Measurements from ENCODE around the gene CRY1.

CRY1 gene

DNA sequence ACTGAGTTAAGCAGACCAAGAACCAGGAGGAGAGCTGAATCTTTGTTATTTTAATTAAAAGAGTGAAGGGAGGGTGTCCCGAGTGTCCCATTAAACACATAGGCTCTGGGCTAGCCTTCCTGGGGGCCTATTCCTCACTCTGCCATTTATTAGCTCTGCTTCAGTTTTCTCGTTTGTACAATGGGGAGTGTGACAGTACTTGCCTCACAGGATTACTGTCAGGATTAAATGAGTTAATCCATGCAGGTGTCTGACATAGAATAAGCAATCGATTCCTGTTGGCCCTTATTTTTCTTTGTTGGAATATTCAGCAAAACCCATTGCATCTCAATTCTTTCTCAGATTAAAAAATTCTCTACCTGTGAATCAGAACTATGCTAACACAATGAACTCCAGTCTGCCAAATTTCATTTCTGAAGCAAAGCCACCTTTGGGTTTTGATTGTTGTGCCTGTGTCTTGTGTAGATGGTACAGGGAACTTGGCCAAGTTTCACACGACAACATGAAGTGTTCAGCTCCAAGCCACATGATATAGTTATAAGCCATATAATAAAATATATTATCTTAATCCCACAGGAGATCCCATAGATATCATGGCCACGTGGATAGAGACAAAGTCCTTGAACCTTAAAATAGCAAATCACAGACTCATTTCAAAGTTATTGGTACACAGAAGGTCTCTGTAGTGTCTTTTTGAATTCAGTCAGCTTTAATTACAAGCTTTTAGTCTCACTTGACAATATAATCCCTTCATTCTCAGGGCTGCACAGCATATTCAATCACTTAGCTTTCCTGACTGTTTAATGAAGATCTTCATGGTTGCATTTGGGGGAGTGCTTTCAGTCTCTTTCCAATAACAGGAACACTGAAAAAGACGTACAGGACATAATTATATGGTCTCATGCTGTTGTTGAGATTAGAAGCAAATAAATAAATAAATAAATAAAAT is 34.4 kb upstream of the CRY1 start:
- H3K9ac ChIP-seq (ENCODE audit: low read depth in 1 of 2, low read length in 2 of 2): no peak overlapping the region
- no peaks in the 10 kb centered on the region for H3K36me3 ChIP-seq (ENCODE audit: control insufficient read depth in 1 of 2, insufficient read depth in 2 of 2, low read length in 2 of 2)
- H3K27ac ChIP-seq (ENCODE audit: low read depth, low read length): no peak overlapping the region
- H3K27me3 ChIP-seq (ENCODE audit: control insufficient read depth in 1 of 2, insufficient read depth in 2 of 2, low read length in 2 of 2): no peaks in the 10 kb centered on the region
- no peaks in the 10 kb centered on the region for H3K9me3 ChIP-seq (ENCODE audit: control insufficient read depth in 1 of 2, low read length in 2 of 2)
- no peak overlapping the region for H3K4me3 ChIP-seq (ENCODE audit: low read depth in 1 of 2, low read length in 2 of 2)
- peaks cover 4 to 19% of the 10 kb centered on the region in 2 donors for H3K4me1 ChIP-seq (ENCODE audit: control insufficient read depth in 1 of 2, insufficient read depth in 2 of 2, low read length in 2 of 2)

DNA sequence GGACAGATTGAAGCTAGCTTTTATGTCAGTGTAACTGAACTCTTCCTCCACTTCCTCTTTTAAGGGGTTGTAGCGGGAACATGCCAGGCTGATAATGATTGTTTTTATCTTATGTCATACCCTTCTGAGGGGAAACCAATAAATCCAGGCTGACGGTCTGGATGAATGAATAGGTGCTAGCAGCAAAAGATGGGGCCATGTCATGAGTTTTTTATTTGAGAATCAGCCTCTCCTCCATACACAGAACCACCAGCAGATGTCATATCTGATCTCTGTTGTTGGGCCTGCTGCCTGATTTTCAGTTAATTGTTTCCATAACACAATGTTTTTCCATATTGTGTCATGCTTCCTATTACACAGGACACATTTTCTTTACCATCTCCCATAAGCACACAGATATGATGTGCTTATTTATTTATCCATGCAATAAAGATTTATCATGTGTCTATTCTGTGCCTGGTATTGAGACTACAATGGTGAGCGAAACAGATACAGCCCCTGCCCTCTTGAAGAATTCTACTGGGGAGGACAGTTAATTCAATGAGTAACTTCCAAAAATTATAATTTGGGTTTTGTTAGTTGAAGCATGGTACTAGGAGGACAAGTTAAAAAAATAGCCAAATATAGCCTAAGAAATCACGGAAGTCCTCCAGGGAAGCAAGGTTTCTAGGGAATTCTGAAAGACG is 33.6 kb upstream of the CRY1 start:
- Histone ChIP-seq H3K27me3 (ENCODE audit: control insufficient read depth in 1 of 2, insufficient read depth in 2 of 2, low read length in 2 of 2) (peaks cover 0 to 1% of the 10 kb centered on the region in 2 donors), H3K9ac (ENCODE audit: low read depth in 1 of 2, low read length in 2 of 2) (no peak overlapping the region), H3K36me3 (ENCODE audit: control insufficient read depth in 1 of 2, insufficient read depth in 2 of 2, low read length in 2 of 2) (no peaks in the 10 kb centered on the region), H3K9me3 (ENCODE audit: control insufficient read depth in 1 of 2, low read length in 2 of 2) (no peaks in the 10 kb centered on the region), H3K4me1 (ENCODE audit: control insufficient read depth in 1 of 2, insufficient read depth in 2 of 2, low read length in 2 of 2) (peaks cover 9 to 27% of the 10 kb centered on the region in 2 donors), H3K4me3 (ENCODE audit: low read depth in 1 of 2, low read length in 2 of 2) (no peak overlapping the region), H3K27ac (ENCODE audit: low read depth, low read length) (no peak overlapping the region)

DNA sequence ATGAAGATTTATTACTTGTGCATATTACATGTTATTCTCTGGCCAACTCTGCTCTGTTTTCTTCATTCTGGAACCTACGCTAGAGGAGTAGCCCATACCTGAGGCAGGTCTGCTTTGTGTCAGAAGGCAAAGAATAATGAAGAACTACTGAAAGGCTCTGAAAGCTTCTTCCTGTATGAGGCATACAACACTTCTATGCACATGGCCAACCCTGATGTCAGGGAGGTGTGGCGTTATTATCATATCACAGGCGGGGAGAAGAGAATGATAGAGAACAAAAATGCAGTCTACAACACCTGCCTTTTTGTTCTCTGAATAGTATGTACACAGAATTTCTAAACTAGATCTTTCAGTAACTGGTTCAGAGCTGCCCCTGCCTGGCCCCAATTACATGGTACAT is 32.5 kb upstream of the CRY1 start:
- Histone ChIP-seq H3K27ac (ENCODE audit: low read depth, low read length) (no peak overlapping the region), H3K9me3 (ENCODE audit: control insufficient read depth in 1 of 2, low read length in 2 of 2) (no peaks in the 10 kb centered on the region), H3K4me3 (ENCODE audit: low read depth in 1 of 2, low read length in 2 of 2) (no peak overlapping the region), H3K27me3 (ENCODE audit: control insufficient read depth in 1 of 2, insufficient read depth in 2 of 2, low read length in 2 of 2) (peaks cover 0 to 4% of the 10 kb centered on the region in 2 donors), H3K4me1 (ENCODE audit: control insufficient read depth in 1 of 2, insufficient read depth in 2 of 2, low read length in 2 of 2) (peaks cover 7 to 29% of the 10 kb centered on the region in 2 donors), H3K9ac (ENCODE audit: low read depth in 1 of 2, low read length in 2 of 2) (no peak overlapping the region), H3K36me3 (ENCODE audit: control insufficient read depth in 1 of 2, insufficient read depth in 2 of 2, low read length in 2 of 2) (no peaks in the 10 kb centered on the region)

DNA sequence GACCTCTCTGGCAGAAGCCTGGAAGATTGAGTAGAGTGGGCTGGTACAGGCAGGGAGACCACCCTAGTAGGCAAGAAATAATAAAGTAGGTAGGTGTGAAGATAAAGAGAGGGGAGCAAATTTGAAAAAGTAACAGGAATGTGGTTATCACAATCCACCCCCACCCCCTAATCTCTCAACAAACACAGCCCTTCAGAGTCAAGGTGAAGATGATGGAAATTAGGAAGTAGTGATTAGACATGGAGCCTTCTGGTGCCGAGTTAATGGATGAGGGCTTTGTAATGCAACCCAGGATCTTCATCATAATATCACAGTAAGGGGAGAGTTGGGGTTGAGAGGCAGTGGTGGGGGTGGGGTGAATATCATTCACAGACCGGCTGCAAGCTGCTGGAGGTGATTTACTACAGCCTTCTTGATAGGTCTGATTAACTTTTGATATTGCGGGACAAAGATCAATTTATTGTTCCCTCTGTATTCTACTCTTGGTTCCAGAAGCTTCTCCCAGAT is 29.2 kb upstream of the CRY1 start:
- no peak overlapping the region for H3K27ac ChIP-seq (ENCODE audit: low read depth, low read length)
- no peak overlapping the region for H3K9ac ChIP-seq (ENCODE audit: low read depth in 1 of 2, low read length in 2 of 2)
- peaks cover 0 to 4% of the 10 kb centered on the region in 2 donors for H3K27me3 ChIP-seq (ENCODE audit: control insufficient read depth in 1 of 2, insufficient read depth in 2 of 2, low read length in 2 of 2)
- no peaks in the 10 kb centered on the region for H3K9me3 ChIP-seq (ENCODE audit: control insufficient read depth in 1 of 2, low read length in 2 of 2)
- H3K36me3 ChIP-seq (ENCODE audit: control insufficient read depth in 1 of 2, insufficient read depth in 2 of 2, low read length in 2 of 2): no peaks in the 10 kb centered on the region
- no peak overlapping the region for H3K4me3 ChIP-seq (ENCODE audit: low read depth in 1 of 2, low read length in 2 of 2)
- peaks cover 19 to 45% of the 10 kb centered on the region in 2 donors for H3K4me1 ChIP-seq (ENCODE audit: control insufficient read depth in 1 of 2, insufficient read depth in 2 of 2, low read length in 2 of 2)

DNA sequence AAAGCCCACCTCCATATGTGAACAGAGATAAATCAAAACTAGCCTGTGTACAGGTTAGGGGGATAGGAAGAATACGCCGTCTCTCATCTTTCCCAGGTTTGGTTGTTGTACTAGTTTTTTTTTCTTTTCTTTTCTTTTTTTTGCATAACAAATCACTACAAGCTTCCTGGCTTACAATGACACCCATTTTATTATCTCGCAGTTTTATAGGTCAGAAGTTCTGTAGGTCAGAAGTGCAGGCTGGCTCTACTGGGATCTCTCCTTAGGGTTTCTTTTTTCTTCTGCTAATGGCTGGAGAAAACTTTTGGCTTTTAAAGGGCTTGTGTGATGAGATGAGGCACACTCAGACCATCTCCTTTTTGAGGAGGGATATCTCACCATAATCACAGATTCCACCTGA is 25.7 kb upstream of the CRY1 start:
- Histone ChIP-seq H3K4me3 (ENCODE audit: low read depth in 1 of 2, low read length in 2 of 2) (no peak overlapping the region), H3K36me3 (ENCODE audit: control insufficient read depth in 1 of 2, insufficient read depth in 2 of 2, low read length in 2 of 2) (no peaks in the 10 kb centered on the region), H3K9me3 (ENCODE audit: control insufficient read depth in 1 of 2, low read length in 2 of 2) (no peaks in the 10 kb centered on the region), H3K9ac (ENCODE audit: low read depth in 1 of 2, low read length in 2 of 2) (no peak overlapping the region), H3K4me1 (ENCODE audit: control insufficient read depth in 1 of 2, insufficient read depth in 2 of 2, low read length in 2 of 2) (peaks cover 19 to 33% of the 10 kb centered on the region in 2 donors), H3K27me3 (ENCODE audit: control insufficient read depth in 1 of 2, insufficient read depth in 2 of 2, low read length in 2 of 2) (peaks cover 0 to 4% of the 10 kb centered on the region in 2 donors), H3K27ac (ENCODE audit: low read depth, low read length) (no peak overlapping the region)

DNA sequence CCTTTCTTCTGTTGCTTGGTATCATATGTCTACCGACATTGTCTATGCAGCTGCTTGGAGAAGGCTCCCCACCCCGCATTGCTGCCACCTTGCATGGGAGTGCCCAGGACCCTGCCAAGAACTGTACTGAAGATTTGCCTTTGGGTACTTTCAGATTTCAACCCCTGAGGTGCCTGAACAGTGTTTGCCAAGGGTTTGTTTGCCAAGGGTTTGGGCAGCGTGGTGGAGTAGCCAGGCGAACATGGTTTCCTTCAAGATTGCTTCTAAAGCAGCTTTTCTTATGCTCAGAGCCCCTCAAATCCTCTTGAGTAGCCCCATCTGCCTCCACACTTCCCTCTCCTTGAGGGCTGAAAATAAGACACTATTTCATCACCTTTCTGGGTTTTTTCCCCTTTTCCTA is 25.3 kb upstream of the CRY1 start:
- Histone ChIP-seq H3K9ac (ENCODE audit: low read depth in 1 of 2, low read length in 2 of 2) (no peak overlapping the region), H3K9me3 (ENCODE audit: control insufficient read depth in 1 of 2, low read length in 2 of 2) (no peaks in the 10 kb centered on the region), H3K36me3 (ENCODE audit: control insufficient read depth in 1 of 2, insufficient read depth in 2 of 2, low read length in 2 of 2) (no peaks in the 10 kb centered on the region), H3K27me3 (ENCODE audit: control insufficient read depth in 1 of 2, insufficient read depth in 2 of 2, low read length in 2 of 2) (peaks cover 0 to 4% of the 10 kb centered on the region in 2 donors), H3K4me3 (ENCODE audit: low read depth in 1 of 2, low read length in 2 of 2) (no peak overlapping the region), H3K27ac (ENCODE audit: low read depth, low read length) (no peak overlapping the region), H3K4me1 (ENCODE audit: control insufficient read depth in 1 of 2, insufficient read depth in 2 of 2, low read length in 2 of 2) (peaks cover 19 to 33% of the 10 kb centered on the region in 2 donors)

DNA sequence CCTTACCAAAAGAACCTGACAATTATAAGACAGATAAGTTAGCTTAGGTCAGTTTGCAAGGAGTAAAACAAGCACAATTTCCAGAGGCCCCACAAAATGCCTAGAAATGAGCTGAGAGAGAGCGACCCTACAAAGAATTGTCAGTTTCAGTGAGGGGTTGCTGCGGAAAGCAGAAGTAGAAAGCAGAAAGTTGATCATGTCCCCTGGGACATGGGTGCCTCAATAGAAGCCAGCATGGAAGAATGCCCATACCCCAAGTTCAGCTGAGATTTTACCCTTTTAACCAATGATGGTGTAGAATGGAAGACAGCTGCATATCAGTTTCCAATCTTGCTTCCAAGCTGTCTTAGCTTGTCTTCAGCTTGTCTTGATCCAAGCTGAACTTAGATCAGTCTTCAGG is 21.8 kb upstream of the CRY1 start:
- H3K4me1 ChIP-seq (ENCODE audit: control insufficient read depth in 1 of 2, insufficient read depth in 2 of 2, low read length in 2 of 2): peaks cover 12 to 22% of the 10 kb centered on the region in 2 donors
- H3K36me3 ChIP-seq (ENCODE audit: control insufficient read depth in 1 of 2, insufficient read depth in 2 of 2, low read length in 2 of 2): no peaks in the 10 kb centered on the region
- H3K9me3 ChIP-seq (ENCODE audit: control insufficient read depth in 1 of 2, low read length in 2 of 2): no peaks in the 10 kb centered on the region
- H3K27ac ChIP-seq (ENCODE audit: low read depth, low read length): no peak overlapping the region
- H3K27me3 ChIP-seq (ENCODE audit: control insufficient read depth in 1 of 2, insufficient read depth in 2 of 2, low read length in 2 of 2): no peaks in the 10 kb centered on the region
- H3K4me3 ChIP-seq (ENCODE audit: low read depth in 1 of 2, low read length in 2 of 2): no peak overlapping the region
- H3K9ac ChIP-seq (ENCODE audit: low read depth in 1 of 2, low read length in 2 of 2): no peak overlapping the region

DNA sequence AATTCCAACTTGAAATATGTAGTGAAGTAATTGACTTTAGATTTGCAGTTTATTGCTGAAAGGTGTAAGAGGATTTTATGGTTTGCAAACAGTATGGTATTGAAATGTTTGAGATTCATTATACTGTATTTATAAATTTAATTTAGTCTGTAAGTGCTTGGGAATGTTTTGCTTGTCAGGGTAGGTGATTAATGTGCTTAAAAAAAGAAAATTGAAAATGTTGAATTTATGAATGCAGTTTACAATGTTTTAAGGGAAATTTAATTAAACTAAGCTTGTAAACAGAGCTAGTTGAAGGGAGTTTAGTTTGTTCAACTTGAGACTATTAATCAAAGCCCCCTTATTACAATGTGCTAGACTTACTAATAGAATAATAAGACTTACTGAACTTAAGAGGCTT is 18.0 kb upstream of the CRY1 start:
- no peak overlapping the region for H3K4me3 ChIP-seq (ENCODE audit: low read depth in 1 of 2, low read length in 2 of 2)
- H3K27me3 ChIP-seq (ENCODE audit: control insufficient read depth in 1 of 2, insufficient read depth in 2 of 2, low read length in 2 of 2): no peaks in the 10 kb centered on the region
- H3K27ac ChIP-seq (ENCODE audit: low read depth, low read length): no peak overlapping the region
- H3K9me3 ChIP-seq (ENCODE audit: control insufficient read depth in 1 of 2, low read length in 2 of 2): no peaks in the 10 kb centered on the region
- H3K4me1 ChIP-seq (ENCODE audit: control insufficient read depth in 1 of 2, insufficient read depth in 2 of 2, low read length in 2 of 2): peaks cover 0 to 4% of the 10 kb centered on the region in 2 donors
- no peak overlapping the region for H3K9ac ChIP-seq (ENCODE audit: low read depth in 1 of 2, low read length in 2 of 2)
- no peaks in the 10 kb centered on the region for H3K36me3 ChIP-seq (ENCODE audit: control insufficient read depth in 1 of 2, insufficient read depth in 2 of 2, low read length in 2 of 2)

DNA sequence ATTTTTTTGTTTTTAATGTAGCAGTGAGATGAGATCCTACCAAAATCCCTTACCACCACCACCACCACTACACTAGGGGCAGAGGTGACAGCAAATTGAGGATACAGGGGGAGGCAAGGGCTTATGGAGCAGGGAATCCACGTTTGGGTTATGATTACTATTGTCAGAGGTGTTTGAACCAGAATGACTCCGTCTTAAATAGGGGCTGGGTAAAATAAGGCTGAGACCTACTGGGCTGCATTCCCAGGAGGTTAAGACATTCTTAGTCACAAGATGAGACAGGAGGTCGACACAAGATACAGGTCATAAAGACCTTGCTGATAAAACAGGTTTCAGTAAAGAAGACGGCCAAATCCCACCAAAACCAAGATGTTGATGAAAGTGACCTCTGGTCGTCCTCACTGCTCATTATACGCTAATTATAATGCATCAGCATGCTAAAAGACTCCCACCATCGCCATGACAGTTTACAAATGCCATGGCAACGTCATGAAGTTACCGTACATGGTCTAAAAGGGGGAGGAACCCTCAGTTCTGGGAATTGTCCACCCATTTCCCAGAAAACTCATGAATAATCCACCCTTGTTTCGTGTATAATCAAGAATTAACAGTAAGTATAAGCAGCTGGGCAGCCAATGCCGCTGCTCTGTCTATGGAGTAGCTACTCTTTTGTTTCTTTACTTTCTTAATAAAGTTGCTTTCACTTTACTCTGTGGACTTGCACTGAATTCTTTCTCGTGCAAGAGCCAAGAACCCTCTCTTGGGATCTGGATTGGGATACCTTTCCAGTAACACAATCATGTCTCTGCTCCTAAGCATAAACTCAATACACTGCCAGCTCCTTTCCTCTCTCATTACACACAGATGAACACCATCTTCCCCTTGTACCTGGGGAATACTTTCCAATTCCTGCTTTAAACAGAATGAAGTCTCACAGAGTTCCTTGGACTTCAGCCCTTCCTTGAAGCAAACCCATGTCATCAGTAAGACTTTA is 16.7 kb upstream of the CRY1 start:
- Histone ChIP-seq H3K4me3 (ENCODE audit: low read depth in 1 of 2, low read length in 2 of 2) (peak overlapping the region; percentile 20 to 43), H3K36me3 (ENCODE audit: control insufficient read depth in 1 of 2, insufficient read depth in 2 of 2, low read length in 2 of 2) (no peaks in the 10 kb centered on the region), H3K9ac (ENCODE audit: low read depth in 1 of 2, low read length in 2 of 2) (no peak overlapping the region), H3K27ac (ENCODE audit: low read depth, low read length) (no peak overlapping the region), H3K4me1 (ENCODE audit: control insufficient read depth in 1 of 2, insufficient read depth in 2 of 2, low read length in 2 of 2) (peaks cover 0 to 4% of the 10 kb centered on the region in 2 donors), H3K9me3 (ENCODE audit: control insufficient read depth in 1 of 2, low read length in 2 of 2) (no peaks in the 10 kb centered on the region), H3K27me3 (ENCODE audit: control insufficient read depth in 1 of 2, insufficient read depth in 2 of 2, low read length in 2 of 2) (no peaks in the 10 kb centered on the region)
